NCI-H2081 (cell line): ENCODE data around the gene REN.

Experiments
- DNase-seq, 2 experiments: peaks; one replicate each; lab custom pipeline; 2025; lab: John Stamatoyannopoulos, UW

The REN gene

DNA sequence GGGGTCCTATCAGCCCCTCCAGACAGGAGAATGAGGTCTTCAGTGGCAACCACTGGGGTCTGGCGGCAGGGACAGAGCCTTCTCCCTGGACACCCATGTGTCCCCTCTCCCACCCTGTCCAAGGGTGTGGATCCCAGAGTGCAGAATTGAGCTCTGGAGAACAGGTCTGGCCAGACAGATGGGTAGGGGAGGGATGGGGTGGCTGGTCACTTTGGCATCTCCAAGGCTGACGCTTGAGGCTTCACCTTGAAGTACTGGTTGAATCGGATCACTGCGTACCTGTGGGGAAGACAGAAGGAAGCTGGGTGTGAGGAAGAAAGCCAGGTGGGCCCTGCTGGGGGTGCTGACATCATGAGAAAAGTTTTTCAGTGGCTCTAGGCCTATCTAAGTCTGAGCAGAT, 34.2 kb downstream of the REN start:
- no peak for DNase-seq

DNA sequence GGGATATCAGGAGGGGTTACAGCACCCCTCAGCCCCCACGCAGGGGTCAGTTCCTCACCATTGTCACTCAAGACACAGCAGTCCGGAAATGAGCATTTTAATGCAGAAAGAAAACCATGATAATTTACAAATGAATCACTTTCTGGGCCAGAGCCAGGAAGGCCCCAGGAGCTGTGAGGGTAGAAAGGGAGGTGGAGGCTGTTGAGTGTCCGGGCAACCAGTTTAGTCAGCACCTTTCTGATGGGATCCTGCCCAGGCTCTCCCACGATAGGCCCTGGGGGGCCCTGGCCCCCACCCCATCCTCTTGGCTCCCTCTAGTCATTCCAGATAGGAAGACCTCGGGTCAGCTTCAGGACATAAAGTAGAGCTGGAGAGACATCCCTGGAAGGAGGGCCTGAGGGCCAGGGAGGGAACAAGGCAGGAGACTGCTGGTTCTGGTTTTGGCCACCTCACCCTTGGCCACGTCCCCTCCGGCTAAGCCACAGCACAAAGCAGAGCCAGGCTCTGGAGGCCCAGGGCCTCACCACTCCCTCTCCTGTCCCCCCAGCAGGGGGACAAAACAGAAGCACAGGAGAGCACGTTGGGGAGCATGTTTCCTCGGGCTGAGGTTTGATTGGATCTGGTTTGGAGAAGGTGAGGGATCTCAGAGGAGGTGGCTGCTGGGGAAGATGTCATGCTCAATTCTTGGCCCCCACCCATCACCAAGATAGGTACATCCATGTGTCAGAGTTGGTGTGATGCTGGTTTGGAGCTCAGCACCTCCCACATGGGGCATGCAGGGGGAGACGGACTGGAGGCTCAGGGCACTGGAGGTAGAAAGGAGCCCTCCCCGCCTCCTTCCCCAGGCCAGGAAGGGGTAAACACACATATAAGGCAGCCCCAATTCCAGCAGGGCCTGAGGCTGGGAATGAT, 34.9 kb downstream of the REN start:
- peak in 1 of 2 experiments; percentile 32 for DNase-seq

DNA sequence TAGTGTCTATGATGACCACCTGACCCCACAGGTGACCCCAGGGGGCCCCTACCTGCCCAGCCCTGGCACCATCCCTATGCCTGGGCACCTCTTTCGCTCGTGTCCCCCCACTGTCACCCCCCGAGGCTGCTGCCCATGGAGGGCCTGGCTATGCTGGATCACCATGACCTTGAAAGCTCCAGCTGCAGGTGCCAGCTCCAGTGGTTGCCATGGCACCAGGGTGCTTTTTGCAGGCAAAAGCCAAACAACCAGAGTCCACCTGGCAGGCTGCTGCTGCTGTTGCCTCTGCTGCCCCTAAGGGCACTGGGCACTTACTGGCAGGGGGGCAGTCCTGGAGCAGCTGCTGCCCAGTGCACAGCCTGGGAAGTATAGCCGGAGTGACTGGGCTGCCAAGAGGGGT, 36.0 kb downstream of the REN start:
- DNase-seq: peak; percentile 58 to 69

DNA sequence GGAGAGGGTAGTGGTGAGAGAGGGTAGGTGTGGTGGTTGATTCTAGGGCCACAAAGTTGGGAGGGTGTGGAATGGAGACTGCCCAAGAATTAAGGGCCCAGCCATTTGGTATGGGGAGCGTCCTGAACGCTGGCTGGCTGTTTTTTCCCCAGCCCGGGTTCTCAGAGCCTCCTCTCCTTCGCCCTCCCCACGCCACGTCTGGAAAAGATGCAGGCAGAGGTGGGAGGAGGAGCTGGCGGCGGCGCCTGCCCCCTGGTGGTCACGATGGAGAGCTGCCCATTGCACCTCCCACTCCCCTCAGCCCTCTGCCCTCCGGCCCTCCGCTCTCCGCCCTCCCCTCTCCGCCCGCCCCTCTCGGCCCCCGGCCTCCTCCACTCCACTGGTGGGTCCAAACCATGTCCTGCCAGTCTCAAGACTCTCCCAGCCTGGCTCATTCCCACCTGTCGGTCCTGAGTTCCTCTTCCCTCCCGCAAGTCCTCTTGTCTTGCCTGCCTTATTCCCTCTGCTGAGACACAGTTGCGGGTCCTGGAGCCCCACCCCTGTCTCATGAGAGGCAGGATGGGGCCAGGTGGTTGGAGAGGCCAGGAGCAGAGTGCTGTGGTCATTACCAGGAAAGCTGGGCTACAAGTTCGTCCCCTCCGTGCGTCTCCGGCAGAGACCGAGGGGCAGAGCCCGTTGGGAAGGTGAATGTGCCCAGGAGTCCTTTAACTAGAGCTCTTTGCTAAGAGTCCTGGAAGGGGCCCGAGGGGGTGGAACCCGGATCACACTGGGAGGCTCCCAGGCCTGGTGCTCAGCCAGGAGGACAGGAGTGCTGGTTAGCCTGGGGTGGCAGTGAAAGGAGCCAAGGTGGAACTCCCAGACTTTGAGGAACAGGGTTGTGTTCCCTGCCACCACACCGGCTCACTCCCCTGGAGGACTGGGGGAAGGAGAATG, 36.9 kb downstream of the REN start:
- DNase-seq: peak; percentile 70 to 75

DNA sequence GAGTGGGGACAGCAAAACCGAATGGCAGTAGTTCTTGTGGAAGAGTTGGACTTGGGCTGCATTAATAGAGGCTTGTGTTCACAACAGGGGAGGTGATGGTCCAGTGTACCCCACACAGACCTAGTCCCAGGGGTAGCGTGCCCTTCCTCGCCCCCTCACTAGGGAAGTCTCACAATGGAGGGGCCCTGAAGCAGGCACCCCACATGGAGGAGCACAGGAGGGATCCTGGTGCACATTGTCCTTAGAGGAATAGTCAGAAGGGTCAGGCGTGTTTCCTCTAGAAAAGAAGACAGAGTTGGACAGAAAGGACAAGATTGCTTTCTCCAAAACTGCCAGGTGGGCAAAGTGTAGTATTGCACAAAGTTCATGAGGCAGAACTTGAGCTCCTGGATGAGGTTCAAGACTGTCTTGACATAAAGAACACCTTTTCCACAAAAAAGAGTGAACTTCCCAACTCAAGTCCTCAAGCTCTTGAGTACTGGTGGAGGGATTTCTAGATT, 37.6 kb downstream of the REN start:
- no peak for DNase-seq

DNA sequence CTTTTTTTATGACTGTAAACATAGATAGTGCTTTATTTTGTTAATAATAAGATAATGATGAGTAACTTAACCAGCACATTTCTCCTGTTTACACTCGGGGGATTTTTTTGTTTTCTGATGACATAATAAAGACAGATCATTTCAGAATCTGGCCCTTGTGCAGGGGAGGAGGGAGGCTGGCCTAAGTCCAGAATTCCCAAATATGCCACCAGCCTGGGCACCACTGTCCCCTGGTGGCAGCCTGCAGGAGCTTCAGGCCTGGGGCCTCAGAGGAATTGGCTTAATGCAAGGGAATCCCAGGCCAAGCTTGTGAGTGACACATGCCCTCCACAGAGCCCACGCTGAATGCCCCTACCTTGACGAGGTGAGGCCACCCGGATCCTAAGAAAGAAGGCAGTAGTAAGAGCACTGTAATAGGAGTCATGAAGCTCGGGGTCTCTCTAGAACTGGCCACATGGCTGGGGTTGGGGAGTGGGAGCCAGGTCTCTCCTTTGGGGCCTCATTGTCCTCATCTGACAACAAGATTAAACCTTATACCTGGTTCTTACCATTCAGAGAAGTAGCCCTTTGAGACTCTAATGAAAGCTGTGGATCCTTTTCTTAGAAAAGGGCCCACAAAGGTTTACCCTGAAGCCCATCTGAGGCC, 38.4 kb downstream of the REN start:
- peak; percentile 85 to 88 for DNase-seq

DNA sequence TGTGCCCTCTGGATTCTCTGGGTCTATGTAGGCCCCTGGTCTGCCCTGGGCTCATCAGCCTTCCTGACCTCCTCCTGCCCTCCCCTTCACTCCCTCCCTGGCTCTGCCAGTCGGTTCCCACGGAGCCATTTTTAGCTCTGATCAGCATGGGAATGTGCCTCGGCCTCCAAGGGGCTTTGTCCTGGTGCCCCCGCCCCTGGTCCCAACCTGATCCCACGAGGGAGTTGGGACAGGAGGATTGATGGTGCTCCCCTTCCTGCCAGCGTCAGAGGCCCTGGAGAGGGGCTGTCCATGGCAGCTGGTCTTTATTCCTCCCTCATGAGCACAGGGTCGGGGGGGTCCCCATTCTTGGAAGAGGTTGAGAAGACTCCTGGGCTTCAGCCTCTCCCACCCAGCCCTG, 39.2 kb downstream of the REN start:
- DNase-seq: no peak

DNA sequence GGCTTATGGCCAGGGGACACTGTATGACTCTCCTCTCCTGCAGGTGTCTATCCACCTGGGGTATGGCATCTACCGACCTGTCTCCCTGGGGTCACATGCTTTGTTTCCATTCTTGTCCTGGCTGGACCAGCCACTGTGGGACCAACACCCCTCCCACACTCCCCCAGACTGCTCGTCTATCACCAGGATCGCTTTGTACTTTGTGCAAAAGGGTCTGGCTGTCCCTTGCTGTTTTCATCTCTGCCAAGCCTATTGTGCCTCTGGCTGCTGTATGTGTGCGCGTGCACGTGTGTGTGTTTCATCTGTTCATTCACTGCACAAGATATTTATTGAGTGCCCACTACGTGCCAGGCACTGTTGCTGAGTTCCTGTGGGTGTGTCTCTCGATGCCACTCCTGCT, 39.8 kb downstream of the REN start:
- DNase-seq: no peak

DNA sequence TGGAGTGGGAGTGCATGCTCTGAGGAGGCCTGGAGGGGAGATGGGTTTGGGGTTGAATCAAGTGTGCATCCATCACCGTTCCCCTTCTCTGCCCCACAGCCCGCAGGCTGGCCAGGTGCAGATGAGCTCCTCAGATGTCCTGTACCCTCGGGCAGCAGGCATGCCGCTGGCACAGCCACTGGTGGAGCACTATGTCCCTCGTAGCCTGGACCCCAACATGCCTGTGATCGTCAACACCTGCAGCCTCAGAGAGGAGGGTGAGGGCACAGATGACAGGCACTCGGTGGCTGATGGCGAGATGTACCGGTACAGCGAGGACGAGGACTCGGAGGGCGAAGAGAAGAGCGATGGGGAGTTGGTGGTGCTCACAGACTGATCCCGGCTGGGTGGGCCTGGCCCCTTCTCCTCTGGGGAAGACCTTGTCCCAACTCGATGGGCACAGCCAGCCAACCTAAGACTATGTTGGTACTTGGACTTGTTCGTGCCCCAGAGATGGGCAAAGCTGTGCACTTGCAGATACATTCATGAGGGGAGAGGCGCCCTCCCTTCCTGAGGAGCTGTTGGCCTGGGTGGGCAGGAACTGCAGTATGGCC, 40.3 kb downstream of the REN start:
- DNase-seq: no peak

DNA sequence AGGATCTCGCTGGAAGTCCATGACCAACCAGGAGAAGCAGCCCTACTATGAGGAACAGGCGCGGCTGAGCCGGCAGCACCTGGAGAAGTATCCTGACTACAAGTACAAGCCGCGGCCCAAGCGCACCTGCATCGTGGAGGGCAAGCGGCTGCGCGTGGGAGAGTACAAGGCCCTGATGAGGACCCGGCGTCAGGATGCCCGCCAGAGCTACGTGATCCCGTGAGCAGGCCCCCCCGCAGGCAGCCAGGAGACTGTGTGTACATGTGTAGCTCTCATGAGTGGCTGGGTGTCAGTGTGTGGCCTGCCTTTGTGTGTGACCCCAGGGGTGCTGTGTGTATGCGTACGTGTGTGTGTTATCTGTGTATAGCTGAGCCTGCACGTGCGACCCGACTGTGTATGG, 41.5 kb downstream of the REN start:
- DNase-seq: no peak

DNA sequence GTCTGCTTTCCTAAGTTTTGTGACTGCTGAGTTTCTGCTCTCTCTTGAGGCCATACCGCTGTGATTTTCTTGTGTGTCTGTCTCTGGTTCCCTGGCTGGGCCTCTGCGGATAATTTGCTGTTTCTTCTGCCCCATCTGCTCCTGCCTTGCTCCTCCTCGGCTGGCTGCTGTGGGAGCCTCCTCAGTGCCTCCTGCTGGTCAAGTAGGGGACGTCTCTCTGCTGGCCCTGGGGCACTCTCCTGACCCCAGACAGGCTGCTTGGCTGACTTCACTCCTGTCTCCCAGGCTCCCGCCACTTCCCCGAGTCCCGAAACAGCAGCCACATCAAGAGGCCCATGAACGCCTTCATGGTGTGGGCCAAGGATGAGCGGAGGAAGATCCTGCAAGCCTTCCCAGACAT, 42.8 kb downstream of the REN start:
- DNase-seq: no peak

DNA sequence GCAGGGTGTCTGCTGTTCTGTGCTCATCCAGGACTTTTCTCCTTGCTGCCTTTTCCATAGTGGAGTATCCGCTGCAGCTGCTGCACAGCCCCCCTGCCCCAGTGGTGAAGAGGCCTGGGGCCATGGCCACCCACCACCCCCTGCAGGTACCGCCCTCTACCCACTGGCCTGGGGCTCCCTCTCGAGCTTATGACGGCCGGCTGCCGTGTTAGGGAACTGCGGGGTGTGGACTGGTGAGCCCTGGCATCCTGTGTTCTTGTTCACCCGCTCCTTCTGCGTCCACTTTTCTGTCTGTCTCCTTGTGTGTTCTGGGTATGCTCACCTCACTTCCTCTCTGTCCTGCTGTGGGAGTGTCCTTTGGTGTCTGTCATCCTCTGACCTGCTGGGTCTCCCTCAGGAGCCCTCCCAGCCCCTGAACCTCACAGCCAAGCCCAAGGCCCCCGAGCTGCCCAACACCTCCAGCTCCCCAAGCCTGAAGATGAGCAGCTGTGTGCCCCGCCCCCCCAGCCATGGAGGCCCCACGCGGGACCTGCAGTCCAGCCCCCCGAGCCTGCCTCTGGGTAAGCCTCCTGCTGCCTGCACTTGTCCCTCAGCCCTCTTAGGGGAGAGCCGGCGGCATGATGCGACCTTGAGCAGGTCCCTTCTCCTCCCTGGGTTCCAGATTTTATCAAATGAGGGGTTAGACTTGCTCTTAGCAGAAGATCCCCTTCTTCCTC, 44.1 kb downstream of the REN start:
- DNase-seq: no peak

DNA sequence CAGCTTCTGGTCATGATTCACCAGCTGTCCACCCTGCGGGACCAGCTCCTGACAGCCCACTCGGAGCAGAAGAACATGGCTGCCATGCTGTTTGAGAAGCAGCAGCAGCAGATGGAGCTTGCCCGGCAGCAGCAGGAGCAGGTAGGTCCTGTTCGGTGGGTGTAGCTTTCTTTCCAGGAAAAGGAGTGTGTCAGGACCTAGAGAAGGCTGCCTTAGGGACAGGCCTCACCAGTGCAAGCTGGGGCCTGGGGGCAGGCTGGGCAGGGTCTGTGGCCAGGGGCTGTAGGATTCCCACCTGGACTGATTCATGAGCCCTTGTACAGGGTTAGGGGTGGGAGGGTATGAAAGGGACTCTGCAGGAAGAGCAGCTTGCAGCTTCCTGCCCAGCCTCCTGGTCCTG, 49.6 kb downstream of the REN start:
- DNase-seq: no peak

DNA sequence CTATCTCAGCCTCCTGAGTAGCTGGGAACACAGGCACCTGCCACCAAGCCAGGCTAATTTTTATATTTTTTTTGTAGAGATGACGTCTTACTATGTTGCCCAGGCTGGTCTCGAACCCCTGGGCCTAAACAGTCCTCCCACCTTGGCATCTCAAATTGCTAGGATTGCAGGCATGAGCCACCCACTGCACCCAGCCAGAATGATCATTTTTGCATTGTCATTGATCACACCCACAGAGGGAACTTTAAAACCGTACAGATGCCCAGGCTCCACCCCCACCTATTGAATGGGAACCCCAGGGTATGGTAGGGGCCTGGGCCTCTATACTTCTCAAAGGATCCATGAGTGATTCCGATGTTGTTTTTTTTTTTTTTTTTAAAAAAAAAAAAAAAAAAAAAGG, 51.0 kb downstream of the REN start:
- DNase-seq: no peak

DNA sequence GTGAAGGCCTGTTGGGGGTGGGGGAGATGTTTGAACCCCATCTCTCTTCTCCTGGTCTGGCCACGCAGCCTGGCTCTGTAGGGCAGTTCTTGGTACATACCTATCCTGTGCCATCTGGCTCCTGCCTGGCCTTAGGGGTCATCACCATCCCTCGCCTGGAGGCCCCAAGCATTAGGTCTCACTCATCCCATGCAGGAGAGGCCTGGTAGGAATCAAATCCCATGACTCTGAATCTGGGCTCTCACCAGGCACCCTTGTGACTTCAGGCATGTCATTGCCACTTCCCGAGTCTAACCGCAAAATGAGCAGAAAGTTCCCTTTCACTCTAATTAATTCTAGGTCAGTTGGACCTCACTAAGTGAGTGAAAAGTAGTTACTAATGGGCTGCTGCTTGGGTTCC, 51.5 kb downstream of the REN start:
- no peak for DNase-seq

DNA sequence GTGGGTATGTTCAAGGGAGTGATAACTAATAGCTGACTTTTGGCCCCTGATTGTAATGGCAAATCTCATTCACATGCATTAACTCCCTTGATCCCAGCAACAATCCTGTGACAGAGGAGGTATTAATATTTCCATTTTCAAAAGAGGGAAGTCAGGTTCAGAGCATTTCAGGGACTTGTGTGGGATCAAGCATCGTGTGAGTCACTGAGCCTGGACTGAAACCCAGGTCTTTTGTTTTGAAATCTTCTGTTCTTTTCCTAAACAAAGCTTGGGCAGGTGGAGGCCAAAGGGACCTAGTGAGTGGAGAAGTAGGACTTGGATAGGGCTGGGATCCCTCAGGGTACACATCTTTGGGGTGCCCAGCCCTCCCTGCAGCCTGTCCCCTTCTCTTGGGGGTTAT, 52.2 kb downstream of the REN start:
- no peak for DNase-seq

DNA sequence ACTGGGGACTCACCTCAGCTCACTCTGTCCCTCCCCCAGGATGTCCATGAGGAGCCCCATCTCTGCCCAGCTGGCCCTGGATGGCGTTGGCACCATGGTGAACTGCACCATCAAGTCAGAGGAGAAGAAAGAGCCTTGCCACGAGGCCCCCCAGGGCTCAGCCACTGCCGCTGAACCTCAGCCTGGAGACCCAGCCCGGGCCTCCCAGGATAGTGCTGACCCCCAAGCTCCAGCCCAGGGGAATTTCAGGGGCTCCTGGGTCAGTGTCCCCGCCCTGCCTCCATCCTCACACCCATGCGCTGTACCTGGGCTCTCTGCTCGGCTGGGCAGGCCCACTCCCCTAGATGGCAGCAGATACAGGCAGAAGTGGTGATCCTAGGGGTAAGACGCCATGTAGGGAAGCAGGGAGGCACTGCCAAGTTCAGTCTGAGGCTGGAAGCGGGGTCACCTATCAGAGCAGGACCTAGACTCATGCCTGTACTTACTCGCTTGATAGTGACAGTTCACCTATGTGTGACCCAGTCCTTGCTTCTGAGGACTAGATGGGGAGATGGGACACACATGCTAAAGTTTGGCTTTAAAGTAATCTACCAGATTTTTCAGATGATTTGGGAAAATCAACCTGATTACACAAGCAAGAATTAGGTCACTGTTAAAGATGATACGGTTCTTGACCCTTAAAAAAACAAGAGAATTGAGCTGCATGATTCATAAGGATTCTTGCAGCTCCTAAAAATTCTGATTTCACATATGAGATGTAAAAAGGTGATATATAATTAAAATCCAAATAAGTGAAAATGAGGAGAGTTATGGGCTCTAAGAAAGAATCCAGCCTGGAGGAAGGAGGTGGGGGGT, 53.0 kb downstream of the REN start:
- DNase-seq: no peak

DNA sequence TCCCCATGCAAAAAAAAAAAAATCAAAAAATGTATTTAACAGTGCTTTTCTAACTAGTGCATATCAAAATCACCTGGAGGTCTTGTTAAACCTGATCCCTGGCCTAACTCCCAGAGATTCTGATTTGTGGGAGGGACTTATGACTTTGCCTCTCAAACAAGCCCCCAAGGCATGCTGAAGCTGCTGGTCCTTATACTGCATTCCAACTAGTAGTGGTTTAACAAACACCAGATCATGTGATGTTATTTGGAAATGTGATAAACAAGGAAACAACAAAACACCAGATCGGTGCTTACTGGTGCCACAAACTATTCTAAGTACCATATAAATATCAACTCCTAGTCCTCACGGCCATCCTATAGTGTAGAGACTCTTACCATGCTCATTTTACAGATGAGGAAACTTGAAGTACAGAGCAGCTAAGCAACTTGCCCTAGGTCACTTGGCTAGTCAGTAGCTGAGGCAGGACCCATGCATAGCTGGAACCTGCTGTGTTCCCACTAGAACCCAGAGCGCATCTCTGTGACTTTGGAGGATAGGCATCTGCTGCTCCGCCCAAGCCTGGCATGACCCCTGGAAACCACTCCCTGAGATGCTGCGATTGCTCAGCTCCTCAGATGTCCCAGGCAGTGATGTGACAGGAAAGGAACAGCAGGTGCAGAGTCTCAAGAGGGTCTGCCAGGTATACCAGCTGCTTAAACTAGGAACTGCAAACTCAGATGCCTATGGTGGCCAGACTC, 55.1 kb downstream of the REN start:
- DNase-seq: no peak

DNA sequence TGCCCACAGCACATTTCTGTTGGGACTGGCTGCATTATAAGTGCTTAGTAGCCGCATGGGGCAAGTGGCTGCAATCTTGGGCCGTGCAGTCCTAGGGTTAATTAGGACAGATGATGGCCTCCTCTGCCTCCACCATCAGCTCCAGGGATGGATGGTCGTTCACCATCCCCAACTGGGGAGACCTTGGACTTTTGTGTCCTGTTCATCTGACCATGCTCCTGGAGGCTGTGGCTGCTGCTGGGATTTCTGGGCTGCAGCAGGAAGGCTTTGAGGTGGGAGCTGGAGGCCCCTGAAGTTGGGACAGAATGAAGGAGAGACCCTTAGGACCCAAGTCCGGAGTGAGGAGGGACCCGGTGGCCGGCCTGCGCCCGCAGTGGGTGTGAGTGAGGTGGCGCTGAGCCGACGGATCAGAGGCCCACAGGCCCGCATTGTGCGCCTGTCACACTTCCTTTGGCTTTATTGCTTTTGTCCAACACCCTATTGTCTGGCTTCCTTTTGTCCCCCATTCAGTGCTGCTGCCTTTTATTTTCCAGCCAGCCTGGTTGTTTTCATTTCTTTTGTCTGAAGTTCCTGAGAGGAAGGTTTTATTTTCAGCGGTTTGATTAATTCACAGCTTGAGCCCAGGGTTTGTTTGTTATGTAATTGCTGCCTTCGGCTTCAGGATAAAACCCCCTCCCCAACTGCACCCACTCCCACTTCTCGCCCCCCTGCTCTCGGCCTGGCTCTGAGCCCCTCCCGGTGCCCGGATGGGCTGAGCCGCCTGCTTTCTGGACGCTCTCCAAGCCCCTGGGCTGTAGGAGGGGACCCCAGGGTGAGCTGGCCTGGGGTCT, 57.6 kb downstream of the REN start:
- peak; percentile 82 to 89 for DNase-seq
